Muscle of leg (tissue), 11 donors: ENCODE data around the gene NRG3. TPM values are rescaled to one million over a fixed set of nuclear protein-coding genes. Genes with fewer than 3 reads are reported as not detected.

Source experiments
- DNase-seq: peaks from one replicate; pipeline ENCODE4 v3.0.0; 2013
- H3K27ac ChIP-seq: one replicate; pipeline ENCODE4 v1.5.1; 2013; ENCODE audit warnings: mild to moderate bottlenecking, low read length, control low read depth
- H3K27me3 ChIP-seq: one replicate; pipeline ENCODE4 v1.6.1; 2013; ENCODE audit warnings: low read length; ENCODE audit not compliant: control insufficient read depth, insufficient read depth
- H3K36me3 ChIP-seq: one replicate; pipeline ENCODE4 v1.6.1; 2013; ENCODE audit warnings: low read length; ENCODE audit not compliant: control insufficient read depth, insufficient read depth
- H3K4me1 ChIP-seq: one replicate; pipeline ENCODE4 v1.6.1; 2013; ENCODE audit warnings: low read length; ENCODE audit not compliant: control insufficient read depth, insufficient read depth
- H3K4me3 ChIP-seq: one replicate; pipeline ENCODE4 v1.5.1; 2013; ENCODE audit warnings: low read length, control low read depth
- H3K9me3 ChIP-seq: replicated peaks from 2 replicates; pipeline ENCODE4 v1.6.1; 2013; ENCODE audit warnings: low read depth, low read length; ENCODE audit not compliant: control insufficient read depth
- WGBS: methylation state at CpG from one replicate; pipeline ENCODE4 v1.1.5; 2013; ENCODE audit warnings: missing lambda C conversion rate; ENCODE audit not compliant: insufficient coverage; 5-methylcytosine and 5-hydroxymethylcytosine counted together
- polyA plus RNA-seq, 8 donors: library from polyadenylated mRNA; unstranded; fragments of 120-200 nt; gene quantifications; one replicate each; pipeline versions ENCODE4 v1.2.1 to v1.2.3, GENCODE V29; 2013; ENCODE audit warnings: inconsistent platforms in 1 of 8, low replicate concordance in 1 of 8; ENCODE audit not compliant: insufficient read length in 8 of 8, insufficient read depth in 1 of 8
- total RNA-seq: library from RNA; stranded (reverse); fragments of 120-200 nt; gene quantifications from one replicate; pipeline ENCODE4 v1.2.4, GENCODE V29; 2013

NRG3 gene
- total and polyA plus RNA-seq, 9 donors: 0.04 to 0.60 (median 0.18) TPM

DNA sequence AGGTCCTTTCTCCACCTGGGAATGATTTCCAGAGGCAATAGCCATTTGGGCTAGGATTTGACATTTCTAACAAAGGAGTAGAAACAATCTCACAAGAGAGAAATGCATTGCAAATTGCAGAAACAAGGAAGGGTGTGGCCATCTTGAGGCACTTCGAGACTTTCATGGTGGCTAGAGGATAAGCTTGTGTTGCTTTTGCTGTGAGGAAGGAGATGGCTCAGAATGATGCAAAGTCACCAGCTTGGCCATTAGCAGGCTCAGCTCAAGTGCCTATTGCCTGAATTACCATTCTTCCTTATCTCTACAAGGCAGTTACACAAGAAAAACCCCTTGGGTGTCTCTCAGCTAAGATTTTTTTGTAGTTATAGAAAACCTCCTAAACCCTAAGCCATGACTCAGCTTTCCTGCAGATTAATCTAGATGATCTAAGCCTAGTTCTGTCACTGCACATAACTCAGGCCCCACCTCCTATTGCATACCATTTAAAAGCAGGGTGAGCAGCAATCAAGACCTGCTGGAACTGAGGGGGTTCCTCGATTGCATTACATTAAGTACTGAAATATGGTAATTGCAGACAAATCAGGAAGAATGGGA, 683.1 kb downstream of the NRG3 start:
- Histone ChIP-seq H3K4me3 (no peak overlapping the region), H3K9me3 (no peaks in the 10 kb centered on the region), H3K27ac (no peak overlapping the region), H3K4me1 (no peaks in the 10 kb centered on the region), H3K27me3 (no peaks in the 10 kb centered on the region), H3K36me3 (no peaks in the 10 kb centered on the region)
- 80% methylated on average over 1 of the region's 2 CpGs for WGBS
- DNase-seq: no peak

DNA sequence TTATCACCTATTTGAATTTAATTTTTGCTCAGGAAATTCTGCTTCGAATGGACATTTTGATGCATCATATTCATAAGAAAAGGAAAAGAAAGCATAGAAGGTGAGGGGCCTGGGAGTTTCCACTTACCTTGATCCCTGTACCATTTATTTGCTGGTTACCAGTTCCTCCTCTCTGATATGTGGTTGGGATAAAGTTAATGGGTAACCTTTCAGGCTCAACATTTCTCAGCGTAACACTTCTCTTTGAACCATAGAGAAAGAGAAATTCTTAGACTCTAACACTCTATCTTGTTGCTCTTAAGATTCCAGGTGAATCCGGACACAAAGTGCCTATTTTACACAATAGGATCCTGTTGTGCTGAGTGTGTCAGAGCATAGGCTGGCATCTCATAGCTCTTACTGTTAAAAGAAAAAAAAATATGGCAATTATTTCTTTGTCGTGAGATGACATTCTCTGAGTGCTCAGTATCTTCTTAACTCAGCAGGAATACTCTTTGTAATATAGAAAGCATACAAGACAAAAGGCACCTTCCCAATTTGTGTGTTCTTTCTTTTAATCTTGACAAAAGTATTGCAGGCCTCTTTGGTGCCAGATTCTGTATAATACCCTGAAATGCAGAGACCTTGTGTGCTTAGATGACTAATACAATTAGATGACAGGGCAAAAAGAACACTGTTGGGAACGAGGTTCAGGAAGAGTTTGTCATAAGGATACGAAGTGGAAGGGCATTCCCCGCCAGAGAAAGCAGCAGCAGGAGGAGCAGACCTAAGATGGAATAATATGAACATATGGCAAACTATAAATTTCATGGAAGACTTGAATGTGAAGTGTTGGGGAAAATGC, 689.6 kb downstream of the NRG3 start:
- DNase-seq: no peak
- Histone ChIP-seq H3K9me3 (no peaks in the 10 kb centered on the region), H3K4me1 (no peaks in the 10 kb centered on the region), H3K4me3 (no peak overlapping the region), H3K36me3 (no peaks in the 10 kb centered on the region), H3K27me3 (no peaks in the 10 kb centered on the region), H3K27ac (no peak overlapping the region)
- 93% methylated on average over 3 of the region's 7 CpGs for WGBS

DNA sequence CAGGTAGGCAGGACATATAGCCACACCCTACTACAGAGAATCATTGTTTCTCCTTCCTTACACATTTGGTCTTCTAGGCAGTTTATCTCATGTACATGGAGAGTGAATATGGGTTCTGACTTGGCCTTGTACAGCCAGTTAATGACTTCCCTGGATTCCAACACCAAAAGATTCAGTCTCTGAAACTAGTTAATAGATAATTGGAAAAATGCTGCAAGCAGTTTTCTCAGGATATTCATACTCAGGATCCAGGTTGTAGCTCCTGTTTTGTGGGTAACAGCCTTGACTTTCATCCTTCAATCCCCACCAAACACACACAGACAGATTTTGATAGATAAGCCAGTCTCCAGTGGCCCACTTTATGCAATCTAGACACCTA, 690.2 kb downstream of the NRG3 start:
- Histone ChIP-seq H3K9me3 (no peaks in the 10 kb centered on the region), H3K27me3 (no peaks in the 10 kb centered on the region), H3K36me3 (no peaks in the 10 kb centered on the region), H3K4me3 (no peak overlapping the region), H3K4me1 (no peaks in the 10 kb centered on the region), H3K27ac (no peak overlapping the region)
- DNase-seq: no peak

DNA sequence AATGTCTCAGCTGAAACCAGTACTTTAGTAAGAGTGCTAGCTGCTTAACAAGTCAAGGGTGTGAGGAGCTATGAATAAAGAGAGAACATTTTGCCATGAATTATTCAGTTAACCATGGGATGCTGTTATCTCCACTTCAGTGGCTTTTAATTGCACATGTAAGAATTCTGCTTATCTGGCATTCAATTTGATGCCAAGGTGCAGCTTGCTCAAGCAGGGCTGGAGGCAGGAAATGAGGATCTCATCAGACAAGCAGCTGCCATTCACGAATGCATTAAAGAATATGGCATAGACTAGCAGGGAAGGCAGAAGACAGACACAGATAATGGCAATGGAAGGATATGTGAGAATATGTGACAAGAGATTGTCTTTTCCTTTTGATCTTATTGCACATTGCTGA, 697.8 kb downstream of the NRG3 start:
- Histone ChIP-seq H3K27me3 (no peaks in the 10 kb centered on the region), H3K9me3 (no peaks in the 10 kb centered on the region), H3K27ac (no peak overlapping the region), H3K4me1 (no peaks in the 10 kb centered on the region), H3K4me3 (no peak overlapping the region), H3K36me3 (no peaks in the 10 kb centered on the region)
- WGBS: 60% methylated on average over 1 of the region's 1 CpG
- no peak for DNase-seq

DNA sequence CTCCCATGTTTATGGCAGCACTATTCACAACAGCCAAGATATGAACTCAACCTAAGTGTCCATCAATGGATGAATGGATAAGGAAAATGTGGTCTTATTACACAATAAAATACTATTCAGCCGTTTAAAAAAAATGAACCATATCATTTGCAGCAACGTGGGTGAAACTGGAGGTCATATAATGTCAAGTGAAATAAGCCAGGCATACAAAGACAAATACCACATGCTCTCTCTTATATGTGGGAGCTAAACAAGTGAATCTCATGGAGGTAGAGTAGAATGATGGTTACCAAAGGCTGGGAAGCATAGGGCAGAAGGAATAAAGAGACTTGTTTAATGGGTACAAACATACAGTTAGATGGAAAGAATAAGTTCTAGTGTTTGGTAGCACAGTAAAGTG, 699.1 kb downstream of the NRG3 start:
- no peaks in the 10 kb centered on the region for H3K36me3 ChIP-seq
- no peak overlapping the region for H3K4me3 ChIP-seq
- DNase-seq: no peak
- H3K9me3 ChIP-seq: no peaks in the 10 kb centered on the region
- WGBS: no CpG with 5 or more reads among the region's 2 CpGs
- H3K27me3 ChIP-seq: no peaks in the 10 kb centered on the region
- H3K4me1 ChIP-seq: no peaks in the 10 kb centered on the region
- H3K27ac ChIP-seq: no peak overlapping the region

DNA sequence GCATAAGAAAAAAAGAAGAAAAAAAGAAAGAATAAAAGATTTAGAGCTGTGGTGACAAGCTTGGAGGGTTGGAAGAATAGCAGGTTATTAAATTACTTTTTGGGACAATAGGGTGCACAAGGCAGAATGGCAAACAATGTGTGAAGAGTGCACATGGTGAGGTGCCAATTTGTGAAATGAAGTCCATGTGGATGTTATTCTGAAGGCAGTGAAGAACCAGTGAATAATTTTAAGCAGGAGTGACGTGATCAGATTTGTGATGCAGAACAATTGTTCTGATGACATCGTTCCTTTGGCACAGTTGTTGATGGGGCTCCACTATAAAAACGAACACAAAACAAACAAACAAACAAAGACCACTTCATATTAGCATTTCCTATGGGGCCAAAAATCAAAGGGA, 700.3 kb downstream of the NRG3 start:
- Histone ChIP-seq H3K9me3 (no peaks in the 10 kb centered on the region), H3K4me1 (no peaks in the 10 kb centered on the region), H3K27ac (no peak overlapping the region), H3K4me3 (no peak overlapping the region), H3K27me3 (no peaks in the 10 kb centered on the region), H3K36me3 (no peaks in the 10 kb centered on the region)
- no CpG with 5 or more reads among the region's 3 CpGs for WGBS
- no peak for DNase-seq

DNA sequence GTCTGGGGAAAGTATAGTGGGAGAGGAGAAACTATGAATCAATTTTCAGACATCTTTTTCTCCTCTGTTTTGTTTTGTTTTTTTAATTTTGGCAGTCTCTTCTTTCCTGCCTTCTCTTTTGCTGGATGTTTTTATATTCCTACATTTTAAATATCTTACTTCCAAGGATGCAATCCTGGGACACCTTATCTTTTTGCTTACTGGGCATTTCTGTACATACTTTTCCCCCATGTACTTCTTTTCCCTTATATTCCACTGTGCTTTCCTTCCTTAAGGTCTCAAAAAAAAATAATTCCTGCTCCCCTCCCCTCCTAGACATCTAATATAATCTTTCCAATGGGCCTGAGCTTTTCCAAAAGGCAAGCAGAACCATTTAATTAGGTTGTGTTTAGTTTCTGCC, 701.1 kb downstream of the NRG3 start:
- Histone ChIP-seq H3K27ac (no peak overlapping the region), H3K36me3 (no peaks in the 10 kb centered on the region), H3K4me1 (no peaks in the 10 kb centered on the region), H3K27me3 (no peaks in the 10 kb centered on the region), H3K9me3 (no peaks in the 10 kb centered on the region), H3K4me3 (no peak overlapping the region)
- no peak for DNase-seq

DNA sequence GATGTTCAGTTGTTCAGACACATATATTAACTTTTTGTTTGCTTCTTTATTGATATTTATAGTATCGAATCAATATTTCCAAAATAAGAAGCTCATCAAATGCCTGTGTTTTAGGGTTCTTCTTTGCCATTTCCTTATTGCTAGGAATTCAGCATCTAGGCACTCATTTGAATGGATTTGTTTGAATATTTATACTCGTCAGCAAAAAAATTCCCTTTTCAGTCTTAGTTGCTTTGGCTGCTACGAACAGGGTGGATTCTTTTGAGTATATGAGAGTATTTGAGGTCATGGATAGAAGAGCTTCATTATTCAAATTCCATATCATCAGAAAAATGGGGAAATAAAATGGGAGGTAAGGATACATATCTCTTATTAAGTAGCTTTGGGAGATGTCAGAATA, 706.9 kb downstream of the NRG3 start:
- H3K27ac ChIP-seq: no peak overlapping the region
- WGBS: no CpG with 5 or more reads among the region's 3 CpGs
- peak; percentile 5 for DNase-seq

DNA sequence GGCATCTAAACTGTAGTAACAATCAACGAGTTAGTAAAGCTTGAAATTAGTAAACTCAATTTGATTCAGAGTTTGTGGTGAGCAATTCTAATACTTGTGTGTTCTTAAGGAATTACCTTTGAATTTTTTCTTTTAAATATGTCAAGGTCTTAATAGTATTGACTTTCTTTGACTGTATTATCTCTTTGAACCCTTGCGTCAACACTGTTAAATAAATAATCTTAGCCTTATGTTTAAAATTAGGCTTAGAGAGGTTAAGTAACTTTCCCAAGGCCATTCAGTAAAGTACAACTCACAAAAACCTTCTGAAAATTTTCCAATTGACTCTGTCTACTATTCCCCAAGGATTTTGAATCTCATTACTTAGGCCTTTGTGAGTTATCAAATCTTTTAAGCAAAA, 716.4 kb downstream of the NRG3 start:
- no peaks in the 10 kb centered on the region for H3K27me3 ChIP-seq
- no peaks in the 10 kb centered on the region for H3K9me3 ChIP-seq
- H3K27ac ChIP-seq: no peak overlapping the region
- DNase-seq: no peak
- no peaks in the 10 kb centered on the region for H3K4me1 ChIP-seq
- no peaks in the 10 kb centered on the region for H3K36me3 ChIP-seq
- H3K4me3 ChIP-seq: no peak overlapping the region
- no CpG with 5 or more reads among the region's 2 CpGs for WGBS

More for the DNA sequence above, 706.9 kb downstream of the NRG3 start:
- Histone ChIP-seq H3K36me3 (no peaks in the 10 kb centered on the region), H3K9me3 (no peaks in the 10 kb centered on the region), H3K4me1 (no peaks in the 10 kb centered on the region), H3K27me3 (no peaks in the 10 kb centered on the region), H3K4me3 (no peak overlapping the region)

DNA sequence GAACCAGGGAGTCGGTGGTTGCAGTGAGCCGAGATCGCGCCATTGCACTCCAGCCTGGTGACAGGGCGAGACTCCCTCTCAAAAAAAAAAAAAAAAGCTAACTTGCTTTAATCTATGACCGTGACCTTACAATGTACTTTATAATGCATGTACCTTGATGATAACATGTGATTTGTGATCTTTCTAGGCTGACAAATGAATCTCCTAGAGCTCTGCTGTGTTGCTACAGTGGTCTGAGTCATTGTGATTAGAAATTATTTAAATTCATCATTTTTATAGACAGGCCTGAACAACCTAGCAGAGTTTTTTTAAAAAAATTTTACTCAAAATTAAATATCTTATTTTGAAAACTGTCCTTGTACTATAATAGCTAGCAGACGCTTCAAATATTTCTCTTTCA, 722.8 kb downstream of the NRG3 start:
- WGBS: no CpG with 5 or more reads among the region's 7 CpGs
- no peak overlapping the region for H3K4me3 ChIP-seq
- H3K27ac ChIP-seq: no peak overlapping the region
- DNase-seq: no peak
- H3K27me3 ChIP-seq: no peaks in the 10 kb centered on the region
- H3K4me1 ChIP-seq: no peaks in the 10 kb centered on the region
- H3K9me3 ChIP-seq: no peaks in the 10 kb centered on the region
- no peaks in the 10 kb centered on the region for H3K36me3 ChIP-seq
